GM18861 (cell line): ENCODE data around the gene GRM7.

ENCODE experiments used
- ATAC-seq: cut with Tn5 transposase; IDR thresholded peaks from one replicate; pipeline ENCODE4 v1.9.1; 2021; ENCODE audit not compliant: unreplicated experiment

The GRM7 gene

GRCh38 chr3:7215706-7216105 is 354.8 kb downstream of the GRM7 start:
- ATAC-seq, result no peak

GRCh38 chr3:7226393-7226792 is 365.5 kb downstream of the GRM7 start:
- ATAC-seq, result no peak

- ATAC-seq, result no peak
Observed at GRCh38 chr3:7238565-7239295, 377.8 kb downstream of the GRM7 start.

GRCh38 chr3:7241584-7242302 is 380.8 kb downstream of the GRM7 start:
- ATAC-seq, result no peak

GRCh38 chr3:7242303-7242635 is 381.4 kb downstream of the GRM7 start:
- ATAC-seq, result no peak

- ATAC-seq, result no peak
Observed at GRCh38 chr3:7249493-7250076, 388.7 kb downstream of the GRM7 start.

GRCh38 chr3:7254251-7254650 is 393.3 kb downstream of the GRM7 start:
- ATAC-seq, result no peak

- no peak for ATAC-seq
Observed at GRCh38 chr3:7260975-7261374, 400.1 kb downstream of the GRM7 start.

GRCh38 chr3:7263347-7264195 is 402.7 kb downstream of the GRM7 start:
- ATAC-seq, result no peak

GRCh38 chr3:7264196-7264526 is 403.2 kb downstream of the GRM7 start:
- ATAC-seq, result no peak

GRCh38 chr3:7265736-7266135 is 404.8 kb downstream of the GRM7 start:
- ATAC-seq, result no peak

- no peak for ATAC-seq
Observed at GRCh38 chr3:7266551-7266950, 405.6 kb downstream of the GRM7 start.

GRCh38 chr3:7270731-7271130 is 409.8 kb downstream of the GRM7 start:
- no peak for ATAC-seq

GRCh38 chr3:7271631-7272030 is 410.7 kb downstream of the GRM7 start:
- ATAC-seq, result no peak

- no peak for ATAC-seq
Observed at GRCh38 chr3:7272203-7272602, 411.3 kb downstream of the GRM7 start.

- ATAC-seq, result peak; percentile 57
Observed at GRCh38 chr3:7275396-7275795, 414.5 kb downstream of the GRM7 start.

GRCh38 chr3:7280318-7280717 is 419.4 kb downstream of the GRM7 start:
- no peak for ATAC-seq

GRCh38 chr3:7282988-7283387 is 422.1 kb downstream of the GRM7 start:
- no peak for ATAC-seq

GRCh38 chr3:7285505-7285904 is 424.6 kb downstream of the GRM7 start:
- ATAC-seq, result peak; percentile 55

GRCh38 chr3:7288133-7288532 is 427.2 kb downstream of the GRM7 start:
- ATAC-seq, result no peak

GRCh38 chr3:7289121-7289520 is 428.2 kb downstream of the GRM7 start:
- ATAC-seq, result no peak
